ENCODE measurements around the gene BMAL1. TPM values are rescaled to one million over a fixed set of nuclear protein-coding genes. Genes with fewer than 3 reads are reported as not detected.

The BMAL1 gene
- total RNA-seq, 1 experiment from 2014 or later, result 3.3 TPM

GRCh38 chr11:13229136-13229535 lies 48.5 kb upstream of the BMAL1 start:
- H3K4me1 ChIP-seq (ENCODE audit: insufficient read depth, low read length), result no peaks in the 10 kb centered on the region
- no peak overlapping the region for H3K56ac ChIP-seq (ENCODE audit: insufficient read length, low read depth, low read length)
- no peaks in the 10 kb centered on the region for H3K27me3 ChIP-seq (ENCODE audit: insufficient read depth, low read length)
- no peak overlapping the region for H3T11ph ChIP-seq (ENCODE audit: low read length)
- no peak overlapping the region for H2BK12ac ChIP-seq (ENCODE audit: insufficient read length, low read depth, low read length)
- WGBS (ENCODE audit: extremely low coverage, insufficient read length, low lambda C conversion rate), result no CpG with 5 or more reads among the region's 4 CpGs
- no peak overlapping the region for H3K9ac ChIP-seq (ENCODE audit: extremely low read depth, insufficient read length, low read length)
- Mint-ChIP-seq H3K9me3 (no peaks in the 10 kb centered on the region), H3K36me3 (ENCODE audit: insufficient read depth in 1 of 3, low read depth in 3 of 3) (no peaks in the 10 kb centered on the region), H3K4me1 (no peaks in the 10 kb centered on the region), H3K4me3 (no peak overlapping the region), H3K27me3 (ENCODE audit: low read depth) (peaks cover 7% of the 10 kb centered on the region), H3K27ac (no peak overlapping the region)
- H4K8ac ChIP-seq (replicated peaks; ENCODE audit: insufficient read length, low read depth, low read length), result no peak overlapping the region
- no peak for DNase-seq
- no peak overlapping the region for H2AFZ ChIP-seq (ENCODE audit: low read length)
- H3K14ac ChIP-seq (ENCODE audit: insufficient read depth, low read length), result no peak overlapping the region
- no peak overlapping the region for H4K91ac ChIP-seq (ENCODE audit: insufficient read length, low read depth, low read length)
- no peak overlapping the region for H2BK120ac ChIP-seq (ENCODE audit: low read depth, low read length, poor library complexity, severe bottlenecking)
- no peak for TF ChIP-seq CTCF (conservative IDR thresholded peaks at IDR 0.05)
- H3K18ac ChIP-seq (ENCODE audit: insufficient read length, low read depth, low read length), result no peak overlapping the region
- H3K4ac ChIP-seq (ENCODE audit: low read depth, low read length), result no peak overlapping the region
- no peak overlapping the region for H4K5ac ChIP-seq (ENCODE audit: insufficient read length, low read depth, low read length)
- no peak overlapping the region for H3K23ac ChIP-seq (ENCODE audit: insufficient read length, low read depth, low read length)
- H3K23me2 ChIP-seq (ENCODE audit: insufficient read length, low read depth, low read length, poor library complexity, severe bottlenecking), result no peaks in the 10 kb centered on the region
- no peak overlapping the region for H2AK5ac ChIP-seq (ENCODE audit: insufficient read length, low read length)
- H2BK20ac ChIP-seq (ENCODE audit: low read depth, low read length, poor library complexity, severe bottlenecking), result no peak overlapping the region
- no peaks in the 10 kb centered on the region for H3K79me1 ChIP-seq (ENCODE audit: insufficient read depth, low read depth, low read length, poor library complexity, severe bottlenecking)
- no peaks in the 10 kb centered on the region for H3K79me2 ChIP-seq (ENCODE audit: insufficient read depth, low read length)
- H2BK15ac ChIP-seq (ENCODE audit: low read depth, low read length), result no peak overlapping the region
- H4K20me1 ChIP-seq (ENCODE audit: control insufficient read depth, insufficient read depth, insufficient read length), result no peaks in the 10 kb centered on the region
- H3K4me2 ChIP-seq (ENCODE audit: insufficient read depth, insufficient read length, low read length), result no peak overlapping the region
- no peak overlapping the region for H2BK5ac ChIP-seq (ENCODE audit: insufficient read length, low read length)
- H3K9me3 ChIP-seq (ENCODE audit: control insufficient read depth, low read depth, low read length), result no peaks in the 10 kb centered on the region
- no peak overlapping the region for H3K27ac ChIP-seq (ENCODE audit: insufficient read length, low read depth, low read length)
